Measurements from ENCODE around the gene ZBTB20. TPM values are rescaled to one million over a fixed set of nuclear protein-coding genes. Genes with fewer than 3 reads are reported as not detected.

The ZBTB20 gene
- total RNA-seq, 1 donor: 32.9 TPM

- H3K27ac ChIP-seq (ENCODE audit: low read depth, low read length): no peak overlapping the region
- no peaks in the 10 kb centered on the region for H4K20me1 ChIP-seq (ENCODE audit: insufficient read depth, low read length)
- peaks cover 12% of the 10 kb centered on the region for H3K4me1 ChIP-seq (ENCODE audit: insufficient read depth, low read length)
- no peaks in the 10 kb centered on the region for H3K36me3 ChIP-seq (ENCODE audit: insufficient read depth, low read length)
- no peak for DNase-seq (ENCODE audit: insufficient read length, low spot score, missing footprints)
- no peak for TF ChIP-seq CTCF (IDR thresholded peaks at IDR 0.05; ENCODE audit: extremely low read depth, low read depth, low read length)
- no peaks in the 10 kb centered on the region for H3K27me3 ChIP-seq (ENCODE audit: insufficient read depth, low read length)
- H3K4me3 ChIP-seq (ENCODE audit: insufficient read depth, low read length): no peak overlapping the region
- no peaks in the 10 kb centered on the region for H3K79me2 ChIP-seq (ENCODE audit: insufficient read depth, low read length)
- H3K9me3 ChIP-seq (ENCODE audit: low read depth, low read length): no peaks in the 10 kb centered on the region
- H2AFZ ChIP-seq (ENCODE audit: low read length): no peak overlapping the region
- H3K4me2 ChIP-seq (ENCODE audit: insufficient read depth, low read length): peak overlapping the region; percentile 83
Measured at GRCh38 chr3:115100806-115101205, 46.3 kb downstream of the ZBTB20 start.

- Histone ChIP-seq H2AFZ (ENCODE audit: low read length) (peak overlapping the region; percentile 92), H3K4me1 (ENCODE audit: insufficient read depth, low read length) (peaks cover 12% of the 10 kb centered on the region), H4K20me1 (ENCODE audit: insufficient read depth, low read length) (no peaks in the 10 kb centered on the region), H3K9me3 (ENCODE audit: low read depth, low read length) (no peaks in the 10 kb centered on the region), H3K27ac (ENCODE audit: low read depth, low read length) (peak overlapping the region; percentile 44), H3K27me3 (ENCODE audit: insufficient read depth, low read length) (no peaks in the 10 kb centered on the region), H3K4me3 (ENCODE audit: insufficient read depth, low read length) (peak overlapping the region; percentile 64), H3K36me3 (ENCODE audit: insufficient read depth, low read length) (no peaks in the 10 kb centered on the region), H3K79me2 (ENCODE audit: insufficient read depth, low read length) (no peaks in the 10 kb centered on the region), H3K4me2 (ENCODE audit: insufficient read depth, low read length) (peak overlapping the region; percentile 83)
- no peak for DNase-seq (ENCODE audit: insufficient read length, low spot score, missing footprints)
- TF ChIP-seq CTCF (IDR thresholded peaks at IDR 0.05; ENCODE audit: extremely low read depth, low read depth, low read length): no peak
Measured at GRCh38 chr3:115099986-115100571, 47.0 kb downstream of the ZBTB20 start.

GRCh38 chr3:115099134-115099985, 47.7 kb downstream of the ZBTB20 start:
- peak; percentile 41 for DNase-seq (ENCODE audit: insufficient read length, low spot score, missing footprints)
- Histone ChIP-seq H3K27me3 (ENCODE audit: insufficient read depth, low read length) (no peaks in the 10 kb centered on the region), H3K79me2 (ENCODE audit: insufficient read depth, low read length) (no peaks in the 10 kb centered on the region), H3K4me1 (ENCODE audit: insufficient read depth, low read length) (peaks cover 12% of the 10 kb centered on the region), H3K27ac (ENCODE audit: low read depth, low read length) (peak overlapping the region; percentile 44), H3K4me2 (ENCODE audit: insufficient read depth, low read length) (peak overlapping the region; percentile 83), H3K36me3 (ENCODE audit: insufficient read depth, low read length) (no peaks in the 10 kb centered on the region), H3K4me3 (ENCODE audit: insufficient read depth, low read length) (peak overlapping the region; percentile 64), H3K9me3 (ENCODE audit: low read depth, low read length) (no peaks in the 10 kb centered on the region), H4K20me1 (ENCODE audit: insufficient read depth, low read length) (no peaks in the 10 kb centered on the region), H2AFZ (ENCODE audit: low read length) (peak overlapping the region; percentile 92)
- no peak for TF ChIP-seq CTCF (IDR thresholded peaks at IDR 0.05; ENCODE audit: extremely low read depth, low read depth, low read length)
